Ammon's horn (tissue), 1 donor: ENCODE measurements around the gene ZBTB20.

Source experiments
- DNase-seq: peaks from one replicate; pipeline ENCODE4 v3.0.0-alpha.2; 2016; ENCODE audit warnings: low spot score

ZBTB20 gene

DNA sequence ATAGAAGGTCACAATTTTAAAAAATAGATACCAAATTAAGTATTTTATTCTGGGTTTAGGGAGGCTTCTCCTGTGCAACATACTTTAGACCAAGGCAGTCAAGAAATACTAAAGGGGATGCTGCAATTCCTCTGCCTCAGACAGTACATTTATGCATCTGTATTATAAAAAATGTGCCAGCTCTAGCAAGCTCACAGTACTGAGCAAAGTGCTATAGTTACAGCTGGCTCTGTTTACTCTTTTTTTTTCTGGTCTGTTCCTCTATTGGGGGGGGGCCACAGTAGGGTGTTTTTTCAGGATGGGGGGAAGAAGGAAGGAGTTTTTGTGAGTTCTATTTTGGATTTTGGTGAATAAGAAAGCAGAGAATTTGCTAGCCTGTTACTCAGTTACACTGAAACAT lies 668.3 kb downstream of the ZBTB20 start:
- no peak for DNase-seq

DNA sequence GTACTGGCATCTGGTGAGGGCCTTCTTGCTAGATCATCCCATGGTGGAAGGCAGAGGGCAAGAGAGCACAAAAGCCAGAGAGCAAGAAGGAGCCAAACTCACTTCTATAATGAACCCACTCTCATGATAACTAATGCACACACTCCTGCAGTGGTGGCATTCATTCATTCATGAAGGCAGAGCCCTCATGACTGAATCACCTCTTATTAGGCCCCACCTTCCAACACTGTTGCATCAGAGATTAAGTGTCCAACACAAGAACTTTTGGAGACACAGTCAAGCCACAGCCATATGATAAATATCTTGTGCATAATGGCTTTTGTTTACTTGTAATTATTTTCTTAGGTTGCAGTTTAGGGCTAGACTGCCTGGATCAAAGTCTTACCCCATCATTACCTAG lies 670.6 kb downstream of the ZBTB20 start:
- DNase-seq = no peak

DNA sequence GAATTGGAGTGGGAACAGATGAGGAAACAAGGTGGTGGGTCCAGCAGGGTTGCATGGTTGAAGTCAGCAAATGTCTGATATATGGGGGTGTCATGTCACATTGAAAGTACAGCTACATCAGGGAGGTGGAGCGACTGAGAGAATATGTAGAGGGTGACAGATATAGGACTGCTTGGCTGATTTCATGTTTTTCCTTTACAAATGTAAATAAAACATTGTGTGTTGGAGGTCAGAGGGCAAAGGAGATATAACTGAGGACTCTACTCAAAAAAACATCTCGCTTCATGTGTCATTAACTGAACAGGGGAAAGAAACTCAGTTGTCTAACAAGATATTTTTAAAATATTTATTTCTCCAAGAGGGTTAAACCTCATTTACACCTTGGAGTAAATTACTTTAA lies 675.6 kb downstream of the ZBTB20 start:
- no peak for DNase-seq

DNA sequence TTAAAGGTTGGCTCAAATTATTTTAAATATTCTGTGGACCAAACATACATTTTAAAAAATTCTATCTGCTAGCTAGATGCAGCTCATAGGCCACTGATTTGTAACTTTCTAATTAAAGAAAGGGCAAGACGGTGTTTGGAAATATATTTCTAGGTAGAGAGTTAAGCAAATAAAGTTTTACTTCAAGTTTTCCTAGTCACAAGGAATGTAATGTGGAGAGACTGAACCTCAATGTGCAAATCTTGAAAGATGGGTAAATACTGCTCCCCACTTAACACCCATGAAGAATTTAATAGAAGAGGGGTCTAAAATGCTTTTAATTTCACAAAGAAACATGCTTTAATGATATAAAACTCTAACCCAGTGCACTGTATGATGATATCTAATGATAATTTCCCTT lies 678.0 kb downstream of the ZBTB20 start:
- no peak for DNase-seq

DNA sequence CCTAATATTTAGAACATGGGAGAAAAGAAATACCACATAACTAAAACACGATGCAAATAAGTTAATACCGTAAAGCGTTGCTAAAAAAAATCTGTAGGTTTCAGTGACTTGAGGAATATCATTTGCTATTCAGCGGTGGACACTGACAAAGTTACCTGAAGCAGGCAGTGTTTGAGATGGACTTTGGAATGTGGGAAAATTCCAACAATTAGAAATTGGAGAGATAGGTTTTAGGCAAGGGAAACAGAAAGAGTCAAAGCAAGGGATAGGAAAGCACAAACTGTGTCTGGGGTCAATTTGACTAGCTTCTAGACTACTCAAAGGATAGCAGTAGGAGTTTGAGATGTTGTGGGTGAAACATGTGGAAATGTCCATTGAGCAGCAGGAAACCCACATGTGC lies 680.3 kb downstream of the ZBTB20 start:
- no peak for DNase-seq

DNA sequence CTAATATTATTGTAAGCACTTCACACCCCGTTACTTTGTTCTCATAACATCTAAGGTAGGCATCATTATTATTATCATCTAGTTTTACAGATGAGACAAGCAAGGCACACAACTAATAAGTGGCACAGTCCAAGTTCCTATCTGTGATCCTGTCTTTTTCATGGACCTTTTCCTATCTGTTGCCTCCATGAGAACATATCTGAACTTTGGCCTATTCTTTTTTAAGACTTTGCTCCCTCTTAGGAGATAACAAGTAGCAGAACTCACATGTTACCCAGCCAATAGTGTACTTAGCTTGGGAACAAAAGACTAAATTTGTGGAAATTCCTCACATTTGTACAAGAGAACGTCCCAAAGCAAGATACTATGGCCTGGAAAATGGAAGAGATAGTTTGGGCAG lies 680.8 kb downstream of the ZBTB20 start:
- no peak for DNase-seq

DNA sequence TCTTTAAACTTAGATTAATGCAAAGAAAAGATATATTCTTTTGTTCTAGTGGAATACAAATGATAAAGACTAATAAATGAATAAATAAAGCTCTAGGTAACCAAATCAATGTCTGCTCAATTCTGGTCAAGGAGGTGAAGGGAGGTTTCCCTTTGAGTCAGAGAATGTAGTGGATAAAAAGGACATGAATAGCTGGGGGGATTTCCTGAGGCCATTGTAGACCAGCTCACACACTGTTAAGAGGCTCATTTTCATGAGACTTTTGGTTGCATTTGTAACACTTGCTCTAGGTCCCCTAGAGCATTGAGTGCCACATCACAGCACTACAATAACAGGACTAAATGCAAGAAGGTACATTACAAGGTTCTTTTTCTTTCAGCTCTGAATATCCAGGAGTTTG lies 682.5 kb downstream of the ZBTB20 start:
- no peak for DNase-seq

DNA sequence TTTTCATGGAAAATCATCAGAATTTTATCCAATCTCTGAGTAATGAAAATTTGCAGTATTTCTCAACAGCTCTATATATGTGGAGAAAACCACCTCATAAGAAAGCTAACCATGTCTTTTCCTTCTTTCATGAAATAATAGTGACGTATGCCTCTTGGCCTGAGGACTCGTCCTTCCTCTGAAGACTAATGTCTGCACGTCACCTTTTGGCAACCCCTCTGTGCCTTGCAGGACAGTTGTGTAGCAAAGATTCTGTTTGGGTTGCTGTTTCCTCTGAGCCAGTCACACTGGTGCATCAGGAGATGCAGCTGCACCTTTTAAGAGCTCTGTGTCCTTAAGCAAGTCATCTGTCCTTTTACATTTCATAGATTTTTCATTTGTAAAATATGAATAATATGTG lies 684.3 kb downstream of the ZBTB20 start:
- no peak for DNase-seq

DNA sequence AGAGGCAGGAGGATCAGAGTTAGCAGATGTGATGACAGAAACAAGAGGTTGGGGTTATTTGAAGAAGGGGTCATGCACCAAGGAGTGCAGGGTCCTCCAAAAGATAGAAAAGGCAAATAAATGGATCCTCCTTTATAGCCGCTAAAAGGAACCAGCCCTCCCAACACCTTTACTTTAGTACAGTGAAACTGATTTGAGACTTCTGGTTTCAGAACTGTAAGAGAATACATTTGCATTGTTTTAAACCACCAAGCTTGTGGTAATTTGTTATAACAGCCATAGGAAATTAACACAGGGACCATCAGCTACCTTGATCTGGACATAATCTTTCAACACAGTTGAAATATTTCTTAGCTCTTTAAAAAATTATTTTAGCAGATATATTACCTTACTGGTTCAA lies 686.6 kb downstream of the ZBTB20 start:
- DNase-seq = no peak

DNA sequence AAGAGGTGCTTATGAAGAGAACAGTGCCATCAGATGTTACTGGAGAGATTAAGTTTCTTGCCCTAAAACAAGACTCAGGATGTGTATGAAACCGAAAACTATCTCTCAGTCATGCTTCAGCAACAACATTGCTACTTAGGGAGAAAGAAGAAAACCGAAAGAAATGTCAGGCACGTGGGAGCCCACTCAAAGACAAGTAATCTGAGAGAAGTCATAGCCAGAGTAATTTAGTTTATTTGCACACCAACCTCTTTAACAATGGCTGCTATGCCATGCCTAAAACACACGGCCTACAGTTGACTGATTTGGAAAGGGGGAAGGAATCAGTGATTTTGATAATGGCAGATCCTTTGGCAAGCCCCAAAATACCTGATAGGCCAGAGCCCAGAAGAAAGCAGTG lies 690.3 kb downstream of the ZBTB20 start:
- DNase-seq = no peak

DNA sequence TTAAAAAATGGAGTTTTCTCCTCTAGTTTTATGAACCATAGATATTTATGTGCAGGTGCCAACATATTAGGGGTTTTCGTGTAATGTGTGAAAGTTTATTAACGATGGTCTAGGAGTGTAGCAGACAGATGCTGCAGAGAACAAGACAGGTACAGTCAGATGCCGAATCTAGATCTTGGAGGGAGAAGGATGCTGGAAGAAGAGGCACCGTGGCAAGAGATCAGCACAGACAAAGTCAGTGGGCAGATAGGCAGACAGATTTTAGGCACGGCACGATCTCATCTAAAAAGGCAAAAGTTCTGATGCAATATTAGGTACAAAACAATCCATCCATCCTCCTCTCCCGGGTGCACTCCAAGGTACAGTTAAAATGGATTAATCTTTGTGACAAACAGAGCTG lies 691.7 kb downstream of the ZBTB20 start:
- DNase-seq = peak; percentile 45

DNA sequence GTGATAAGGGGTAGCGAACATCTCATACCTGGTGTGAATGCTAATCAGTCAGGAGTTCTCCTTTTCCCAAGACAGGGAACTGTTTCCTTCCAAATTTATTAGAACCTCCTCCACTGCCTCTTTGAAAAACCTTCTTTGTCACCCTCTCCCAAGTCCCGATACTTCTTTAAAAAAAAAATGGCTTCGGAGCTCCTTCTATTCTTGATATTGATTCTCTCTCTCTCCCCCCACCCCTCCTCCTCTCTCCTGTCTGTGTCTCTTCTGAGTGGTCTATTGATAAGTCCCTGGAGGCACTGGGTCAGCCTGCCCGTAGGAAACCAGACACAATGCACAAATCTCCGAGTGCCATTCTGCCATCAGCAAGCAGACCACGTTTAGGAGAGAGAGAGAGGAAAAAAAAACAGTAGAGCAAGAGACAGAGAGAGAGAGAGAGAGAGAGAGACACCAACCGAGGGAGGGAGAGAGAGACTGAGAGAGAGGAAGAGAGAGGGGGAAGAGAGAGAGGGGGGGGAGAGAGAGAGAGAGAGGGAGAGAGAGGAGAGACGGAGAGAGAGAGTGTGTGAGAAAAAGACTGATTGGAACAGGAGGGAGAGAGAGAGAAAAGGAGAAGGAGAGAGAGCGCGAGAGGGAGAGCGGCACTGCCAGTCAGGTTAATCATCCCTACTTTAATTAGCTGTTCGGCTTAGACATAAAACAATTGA lies 692.4 kb downstream of the ZBTB20 start:
- DNase-seq = peak; percentile 82

DNA sequence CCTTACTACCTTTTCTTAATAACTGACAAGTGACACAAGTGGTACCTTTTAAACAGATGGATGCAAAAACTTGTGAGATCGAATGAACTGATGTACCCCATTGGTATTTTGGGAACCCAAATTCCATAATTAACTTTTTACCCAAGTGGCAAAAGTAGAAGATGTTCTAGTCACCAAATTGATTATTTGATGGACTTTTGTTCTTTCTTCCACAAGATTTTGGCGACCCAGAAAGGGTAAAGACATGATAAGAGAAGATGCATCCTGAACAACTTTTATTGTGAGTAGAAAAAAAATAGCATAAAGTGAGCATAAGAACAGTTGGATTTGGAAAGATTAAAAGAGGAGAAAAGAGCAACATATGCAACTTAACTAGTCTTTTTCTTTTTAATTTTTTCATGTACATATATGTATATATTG lies 693.7 kb downstream of the ZBTB20 start:
- DNase-seq = no peak

DNA sequence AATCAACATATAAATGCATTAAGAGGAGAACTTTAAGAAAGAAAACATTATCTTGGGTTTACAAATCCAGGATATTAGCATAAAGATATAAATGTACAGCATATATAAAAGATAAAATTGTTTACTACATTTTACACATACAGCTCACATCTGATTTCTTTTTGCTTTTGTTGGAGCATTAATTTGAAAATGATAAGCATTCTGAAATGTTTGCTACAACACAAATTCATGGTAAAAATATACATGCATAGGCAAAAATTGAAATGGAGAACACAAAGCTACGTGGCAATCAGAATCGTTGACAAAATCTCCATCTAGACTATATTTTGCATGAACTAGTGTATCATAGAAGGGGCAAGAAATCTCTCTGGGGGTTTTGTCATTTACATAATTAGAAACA lies 694.2 kb downstream of the ZBTB20 start:
- no peak for DNase-seq

DNA sequence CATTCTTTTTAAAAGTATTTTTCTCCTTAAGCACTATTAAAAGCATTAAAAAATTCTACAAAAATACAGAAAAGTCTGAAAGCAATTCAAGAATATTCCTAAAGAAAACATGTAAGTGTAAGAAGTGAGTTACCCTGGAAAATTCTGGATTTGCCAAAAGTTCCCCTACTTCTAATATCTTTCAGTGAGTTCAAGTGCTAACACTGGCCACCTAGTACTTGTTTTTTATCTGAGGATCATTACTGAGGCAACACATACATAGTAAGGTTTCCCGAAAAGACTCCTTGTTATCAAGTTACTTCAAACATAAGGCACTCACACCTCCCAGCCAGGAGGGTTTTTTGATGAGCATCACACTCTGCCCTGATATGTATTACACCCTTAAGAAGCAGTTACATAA lies 694.8 kb downstream of the ZBTB20 start:
- no peak for DNase-seq

DNA sequence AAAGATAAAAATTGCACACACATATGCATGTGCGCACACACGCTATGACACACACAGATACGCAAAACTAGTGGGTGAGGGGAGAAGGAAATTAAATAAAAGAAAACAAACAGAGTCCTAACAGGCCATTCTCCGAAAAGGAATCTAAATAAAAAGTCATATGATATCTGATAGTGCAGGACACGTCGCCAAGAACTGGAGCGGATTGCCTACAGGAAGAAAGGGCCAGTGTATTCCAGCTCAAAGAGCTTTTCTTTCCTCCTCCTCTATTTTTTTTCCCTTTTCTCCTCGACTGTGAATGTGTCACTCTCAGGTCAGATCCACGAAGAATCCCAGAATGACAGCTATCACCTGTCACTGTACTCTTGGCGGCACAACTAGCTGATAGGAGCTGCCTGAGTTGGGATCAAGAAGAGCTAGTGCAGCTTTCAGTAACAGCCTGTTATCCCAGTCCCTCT lies 695.5 kb downstream of the ZBTB20 start:
- DNase-seq = peak; percentile 81

DNA sequence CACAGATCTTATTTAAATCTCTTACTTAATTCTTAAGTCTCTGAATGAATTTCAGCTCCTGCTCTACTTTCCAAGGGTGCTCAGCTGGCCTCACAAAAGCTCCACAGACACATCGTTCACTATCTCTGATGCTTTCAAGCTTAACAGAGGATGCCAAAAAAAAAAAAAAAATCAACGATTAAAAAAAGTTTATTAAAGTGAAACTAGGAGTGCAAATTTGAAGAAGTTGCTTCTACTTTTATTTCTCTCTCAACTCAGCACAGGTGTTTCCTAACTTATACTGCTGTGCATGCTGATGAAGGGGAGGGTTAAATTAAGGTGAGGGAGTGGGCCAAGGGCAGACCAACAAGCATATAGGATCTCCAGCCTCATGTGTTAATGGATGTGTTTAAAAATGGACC lies 696.0 kb downstream of the ZBTB20 start:
- peak; percentile 47 for DNase-seq

DNA sequence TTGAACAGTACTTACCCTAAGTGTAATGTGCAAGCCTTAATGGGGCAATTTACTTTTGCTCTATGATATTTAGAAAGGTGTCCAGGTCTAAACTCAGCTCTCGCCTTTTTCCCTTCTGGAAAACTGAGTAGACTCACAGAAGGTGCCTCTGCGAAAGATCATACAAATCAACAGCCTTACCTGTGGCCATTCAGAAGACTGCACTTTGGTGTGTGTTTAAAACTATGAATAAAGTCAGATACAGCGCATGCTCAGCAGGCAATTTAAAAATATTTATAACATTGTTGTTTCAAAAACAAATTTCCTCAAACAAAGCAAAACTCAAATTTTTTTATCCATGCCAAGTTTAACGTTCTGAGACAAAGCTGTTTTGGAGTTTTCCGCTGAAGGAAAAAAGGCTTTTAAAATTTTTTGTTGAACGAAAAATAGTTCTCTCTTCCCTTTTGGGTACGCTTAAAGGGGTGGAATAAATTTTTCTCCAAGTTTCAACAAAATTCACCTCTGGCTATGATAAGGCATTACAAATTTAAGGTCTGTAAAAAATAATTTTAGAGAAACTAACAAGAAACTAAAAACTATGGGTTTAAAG lies 697.0 kb downstream of the ZBTB20 start:
- DNase-seq = no peak

DNA sequence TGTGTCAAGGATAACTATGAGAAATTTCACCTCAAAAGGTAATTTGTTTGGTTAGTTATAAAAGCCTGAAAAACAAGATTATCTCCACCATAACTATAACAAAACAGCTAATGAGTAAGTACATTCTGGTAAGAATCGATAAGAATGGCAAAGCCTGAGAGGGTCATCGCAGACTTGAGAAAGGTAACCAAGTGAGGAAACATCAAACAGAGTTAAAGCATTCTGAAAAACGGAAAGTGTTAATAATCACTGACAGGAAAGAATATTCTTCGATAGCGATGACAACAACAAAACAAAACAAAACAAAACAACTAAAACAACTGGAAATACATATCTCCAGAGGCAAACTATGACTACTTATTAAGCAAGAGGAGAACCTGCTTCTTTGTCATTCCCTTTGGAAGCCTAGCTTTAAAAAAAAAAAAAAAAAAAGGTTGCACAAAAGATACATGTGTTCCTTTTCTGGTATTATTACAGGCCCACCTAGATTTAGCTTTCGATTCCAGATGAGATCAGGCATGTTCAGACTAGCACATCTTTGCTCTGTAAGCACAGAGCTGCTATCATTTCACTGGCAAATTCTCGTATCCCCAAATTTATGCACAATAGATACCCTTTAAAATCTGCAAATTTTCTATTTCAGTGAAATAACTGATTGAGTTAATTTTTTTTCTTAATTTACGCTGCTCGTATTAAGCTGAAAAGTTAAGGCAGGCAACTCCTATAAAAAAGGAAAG lies 697.6 kb downstream of the ZBTB20 start:
- no peak for DNase-seq

DNA sequence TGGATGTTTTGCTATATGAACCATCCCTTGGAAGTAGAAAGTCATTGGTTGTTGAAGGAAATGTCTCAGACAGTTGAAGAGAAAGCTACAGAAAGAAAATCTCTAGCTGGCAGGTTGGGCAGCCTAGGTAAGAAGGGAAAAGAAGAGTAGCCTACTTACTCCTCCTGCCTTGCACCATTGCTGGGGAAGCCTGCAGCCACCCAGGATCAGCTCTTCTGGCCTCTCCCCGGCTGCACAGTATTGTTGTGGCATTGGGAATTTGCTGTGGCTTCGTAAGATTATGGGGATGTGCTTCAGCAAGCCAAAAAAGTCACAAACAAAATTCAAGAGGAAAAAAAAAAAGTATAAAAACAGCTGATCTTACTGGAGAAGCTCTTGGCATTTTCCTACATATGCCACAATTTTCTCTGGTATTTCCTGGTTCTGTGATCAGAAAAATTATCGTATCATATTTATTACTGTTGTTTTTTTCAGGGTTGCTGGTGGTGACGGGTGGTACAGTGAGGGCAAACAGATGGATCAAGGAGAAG lies 699.1 kb downstream of the ZBTB20 start:
- DNase-seq = no peak

DNA sequence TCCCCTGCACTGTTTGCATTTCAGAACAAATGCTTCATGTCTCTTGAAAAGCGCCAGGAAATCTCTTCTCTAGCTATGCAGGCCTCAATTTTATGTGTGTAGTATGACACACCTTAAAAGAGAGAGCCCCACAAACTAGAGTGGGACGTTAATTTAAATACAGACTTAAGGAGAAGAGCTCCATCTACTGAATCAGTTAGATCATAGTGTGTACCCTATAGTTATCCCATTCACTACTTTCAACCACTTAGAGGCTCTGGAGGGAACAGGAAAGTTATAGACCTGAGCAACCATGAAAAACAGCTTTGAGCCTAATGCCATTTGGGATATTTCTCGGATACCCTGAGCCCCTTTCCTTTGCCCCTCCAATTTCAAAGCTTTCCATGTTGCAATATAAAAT lies 699.5 kb downstream of the ZBTB20 start:
- DNase-seq = peak; percentile 36

DNA sequence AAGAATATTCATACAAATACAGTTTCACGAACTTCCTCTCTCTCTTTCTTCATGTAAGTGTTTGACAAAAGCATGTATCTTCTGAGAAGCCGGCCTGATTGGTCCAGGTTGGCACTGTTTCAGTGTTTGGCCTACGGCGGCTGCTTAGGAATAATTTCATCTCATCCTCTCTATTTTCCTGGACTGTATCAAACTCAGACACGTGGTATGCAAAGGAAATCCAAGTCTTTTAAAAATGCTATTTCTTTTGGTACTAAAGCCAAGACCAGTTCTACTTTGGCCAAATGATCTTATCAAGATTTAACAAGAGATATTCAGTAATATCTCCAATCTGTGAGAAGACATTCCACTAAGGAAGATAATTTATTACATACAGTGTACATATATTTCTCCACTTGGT lies 700.5 kb downstream of the ZBTB20 start:
- DNase-seq = peak; percentile 48

DNA sequence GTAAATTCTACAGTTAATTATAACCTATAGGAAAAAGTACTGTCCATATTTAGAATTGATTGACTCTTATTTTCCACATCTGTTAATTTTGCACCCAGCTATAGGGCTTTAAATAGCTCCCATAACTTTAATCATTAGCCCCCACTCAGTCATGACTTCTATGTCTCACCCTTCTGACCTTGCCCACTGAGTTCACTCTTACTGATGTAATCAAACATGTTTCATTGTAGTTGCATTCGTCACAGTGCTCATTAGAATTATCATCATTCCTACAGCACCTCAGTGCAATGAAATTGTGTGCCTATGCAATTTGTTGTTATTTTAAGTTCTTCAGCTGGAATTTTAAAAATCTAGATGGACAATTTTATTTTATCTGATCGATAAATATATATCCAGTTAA lies 701.9 kb downstream of the ZBTB20 start:
- DNase-seq = no peak
